Stimulated activated CD8-positive, alpha-beta memory T cell treated with anti-CD3 and anti-CD28 coated beads, Interleukin-15, amount 100 ng/mL, for 1 hour (primary cell): Measurements from ENCODE around the gene AMBRA1.

Experiments
- DNase-seq: peaks from one replicate; pipeline ENCODE4 v3.0.0-alpha.2; 2020; ENCODE audit warnings: low read depth

Gene AMBRA1

DNA sequence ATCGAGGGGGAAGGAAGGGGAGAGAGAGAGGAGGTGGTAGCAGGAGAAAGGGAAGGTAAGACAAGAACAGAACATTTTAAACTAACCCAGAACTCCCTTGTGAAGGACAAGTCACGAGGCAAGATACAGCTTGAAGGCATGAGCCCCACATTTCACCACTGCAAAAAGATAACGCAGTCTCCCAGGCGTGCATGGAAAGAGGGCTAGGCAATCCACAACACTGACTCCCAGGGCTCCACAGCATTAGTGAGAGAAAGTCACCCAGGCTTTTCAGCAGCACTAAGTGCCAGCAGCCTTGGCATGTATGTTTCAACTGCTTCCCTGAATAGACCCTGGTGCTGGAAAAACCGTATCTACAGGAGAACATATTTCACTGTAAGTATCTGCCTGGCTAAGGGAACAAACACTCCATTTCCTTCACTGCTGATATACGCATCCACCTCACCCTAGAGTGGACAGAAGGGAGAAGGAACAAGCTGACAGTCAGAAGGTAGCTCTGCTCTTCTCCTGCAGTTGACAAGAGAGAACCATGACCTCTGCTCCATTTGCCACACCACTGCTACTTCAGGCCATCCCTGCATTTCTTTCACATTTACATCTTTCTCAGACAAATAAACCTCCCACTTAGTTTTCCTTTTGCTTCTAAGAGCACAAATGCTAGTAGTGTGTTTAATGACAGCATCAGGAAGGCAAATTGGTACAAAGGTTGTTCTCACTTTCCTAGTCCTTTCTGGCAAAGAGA is 87.9 kb downstream of the AMBRA1 start:
- DNase-seq = no peak

DNA sequence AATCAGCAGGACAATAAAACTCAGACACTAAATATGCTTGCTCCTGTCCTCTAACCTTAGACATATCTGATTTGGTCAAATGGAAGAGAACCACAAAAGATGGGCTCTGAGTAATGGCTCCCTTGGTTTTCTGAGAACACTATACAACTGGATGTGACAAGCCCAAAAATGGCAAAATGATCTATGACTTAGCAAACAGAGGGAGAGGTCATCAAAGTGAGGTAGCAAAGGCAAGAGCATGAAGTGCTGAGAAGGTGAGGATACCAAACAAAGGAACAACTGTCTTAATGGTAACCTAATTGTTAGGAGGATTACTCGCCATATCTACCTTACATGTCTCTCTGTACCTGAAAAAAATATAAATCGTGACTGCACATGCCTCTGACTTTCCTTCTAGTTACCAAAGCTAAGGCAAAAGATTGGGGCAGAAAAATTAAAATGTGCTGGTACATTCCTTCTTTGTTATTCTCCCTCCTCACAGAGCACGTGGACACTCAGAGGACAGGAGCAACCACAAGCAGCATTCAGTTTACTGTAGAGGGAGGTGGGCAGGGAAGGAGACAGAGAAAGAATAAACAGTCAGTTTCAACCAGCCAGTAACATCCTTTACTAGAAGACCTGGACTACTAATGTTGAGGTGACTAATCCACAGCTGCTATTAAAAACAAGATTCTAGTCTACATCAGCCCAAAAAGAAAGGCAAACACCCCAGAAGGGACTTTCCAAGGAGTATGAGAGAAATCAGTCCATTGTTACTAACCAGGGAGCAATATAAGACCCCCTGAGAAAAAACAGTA is 88.8 kb downstream of the AMBRA1 start:
- DNase-seq = no peak

DNA sequence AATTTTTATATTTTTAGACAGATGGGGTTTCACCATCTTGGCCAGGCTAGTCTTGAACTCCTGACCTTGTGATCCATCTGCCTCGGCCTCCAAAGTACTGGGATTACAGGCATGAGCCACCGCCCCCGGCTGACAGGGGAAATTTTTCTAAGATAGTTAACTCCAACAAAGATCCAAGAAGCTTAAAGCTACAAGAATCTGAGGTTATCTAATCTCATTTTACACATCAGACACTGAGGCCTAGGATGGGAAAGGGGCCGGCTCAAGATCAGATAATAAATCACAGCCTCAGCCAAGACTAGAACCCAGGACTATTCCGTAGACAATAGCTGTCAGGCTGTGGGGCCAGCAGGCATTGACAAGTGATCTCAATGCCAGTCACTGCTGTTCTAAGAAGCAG is 94.0 kb downstream of the AMBRA1 start:
- DNase-seq = no peak

DNA sequence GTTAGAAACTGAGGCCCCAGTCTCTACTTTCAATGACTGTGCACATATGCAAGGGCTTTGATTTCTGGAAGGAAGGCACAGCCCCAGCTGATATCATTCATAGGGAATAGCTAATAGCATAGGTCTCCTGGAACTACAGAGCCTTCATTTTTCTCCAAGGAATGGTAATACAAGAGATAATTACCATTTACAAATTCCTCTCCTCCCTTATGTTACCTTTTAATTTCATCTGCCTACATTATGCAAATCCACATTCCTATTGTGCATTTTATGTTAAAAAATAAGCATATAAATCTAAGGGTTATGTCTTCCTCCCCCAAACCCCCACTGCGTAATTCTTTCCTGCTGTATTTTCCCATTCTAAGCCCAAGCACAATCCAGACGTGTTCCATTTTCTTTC is 94.9 kb downstream of the AMBRA1 start:
- no peak for DNase-seq

DNA sequence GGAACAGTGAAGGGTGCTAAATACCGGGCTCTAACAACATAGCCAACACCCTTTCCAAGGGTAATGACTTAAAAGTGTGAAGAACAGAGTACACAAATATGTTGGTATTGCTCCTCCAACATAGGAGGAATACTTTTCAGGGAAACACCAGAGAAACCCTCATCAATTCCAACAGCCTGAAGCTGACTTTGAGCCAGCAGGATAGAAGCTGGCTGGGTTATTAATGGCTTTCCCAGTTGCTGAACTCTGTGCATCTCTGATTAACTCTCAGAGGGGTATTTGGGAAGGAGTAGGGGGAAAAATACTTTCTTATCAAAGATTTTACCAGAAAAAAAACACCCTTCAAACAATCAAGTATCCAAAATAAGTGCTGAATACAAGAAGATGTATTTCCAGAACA is 95.6 kb downstream of the AMBRA1 start:
- no peak for DNase-seq

DNA sequence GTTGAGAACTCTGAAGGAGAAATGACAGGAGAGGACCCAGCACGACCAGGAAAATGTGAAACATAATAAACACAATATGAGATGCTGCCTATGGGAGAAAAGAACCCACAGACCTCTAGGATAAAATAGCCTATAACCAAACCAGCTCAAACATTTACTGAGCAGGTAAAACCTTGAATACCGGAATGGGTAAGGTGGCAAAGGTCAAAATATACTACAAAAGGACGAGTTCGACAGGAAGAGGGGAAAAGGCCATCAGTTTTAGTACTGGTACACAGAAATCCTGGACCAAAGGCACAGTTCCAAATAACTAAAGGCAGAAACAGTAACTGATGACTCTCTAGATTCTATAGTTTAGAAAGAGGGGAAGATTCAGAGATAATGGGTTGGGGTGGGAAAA is 96.3 kb downstream of the AMBRA1 start:
- DNase-seq = no peak

DNA sequence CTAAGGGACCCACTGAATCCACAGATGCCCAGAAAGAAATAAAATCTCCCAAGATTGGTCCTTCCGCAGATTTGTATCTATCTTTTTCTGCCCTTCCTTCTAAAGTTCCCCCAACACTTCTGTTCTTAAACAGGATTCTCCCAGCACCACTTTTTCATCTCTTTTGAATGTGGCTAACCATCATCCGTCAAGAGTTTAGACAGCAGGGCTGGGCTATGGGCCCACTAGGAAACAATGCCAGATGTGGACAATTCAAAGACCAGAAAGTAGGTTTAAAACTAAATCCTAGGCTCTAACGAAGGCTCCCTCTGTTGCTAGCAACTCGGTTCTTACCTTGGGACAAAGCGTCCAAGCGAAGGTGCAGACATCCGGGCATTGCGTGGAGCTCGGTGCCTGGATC is 100.0 kb downstream of the AMBRA1 start:
- DNase-seq = no peak

DNA sequence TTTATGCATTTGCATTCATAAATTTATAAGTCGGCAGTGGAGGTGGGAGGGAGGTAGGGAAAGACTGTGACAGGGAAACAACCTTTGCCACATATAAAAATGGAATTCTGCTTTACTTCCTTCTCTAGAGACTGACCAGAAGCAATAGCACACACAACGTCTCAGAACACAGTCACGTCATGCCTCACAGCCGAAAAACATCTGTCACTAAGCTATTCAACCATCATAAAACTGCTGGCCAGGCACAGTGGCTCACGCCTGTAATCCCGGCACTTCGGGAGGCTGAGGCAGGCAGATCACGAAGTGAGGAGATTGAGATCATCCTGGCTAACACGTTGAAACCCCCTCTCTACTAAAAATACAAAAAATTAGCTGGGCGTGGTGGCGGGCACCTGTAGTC is 101.3 kb downstream of the AMBRA1 start:
- no peak for DNase-seq

DNA sequence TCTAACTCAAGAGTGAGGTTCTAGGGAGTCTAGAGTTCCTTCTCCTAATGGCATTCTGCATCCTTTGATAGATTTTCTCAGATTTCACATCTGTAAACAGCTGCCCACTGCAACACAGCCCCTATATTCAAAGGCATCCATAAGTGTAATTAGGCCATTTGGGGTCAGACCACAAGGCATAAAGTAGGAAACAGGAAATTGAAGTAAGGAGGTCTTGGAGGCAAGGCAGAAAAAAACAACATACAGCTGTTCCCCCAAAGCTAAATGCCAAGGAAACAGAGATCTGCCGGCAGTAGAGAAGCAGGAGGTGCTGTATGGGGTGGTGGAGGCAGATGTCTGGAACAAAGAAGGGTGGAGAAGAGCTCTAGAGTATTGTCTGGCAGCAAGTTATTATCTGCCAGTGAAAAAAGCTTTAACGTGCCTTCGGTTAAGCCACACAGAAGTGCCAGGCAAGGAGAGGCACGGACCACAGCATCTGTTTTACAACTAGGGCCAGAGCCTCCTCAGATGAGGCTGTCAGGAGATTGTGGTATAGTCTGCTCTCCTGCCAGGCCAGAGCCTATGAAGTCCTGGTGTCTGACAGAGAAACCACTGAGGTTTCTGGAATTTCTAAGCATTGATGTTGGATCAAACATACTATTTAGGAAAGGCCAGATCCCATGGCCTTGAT is 102.0 kb downstream of the AMBRA1 start:
- no peak for DNase-seq

DNA sequence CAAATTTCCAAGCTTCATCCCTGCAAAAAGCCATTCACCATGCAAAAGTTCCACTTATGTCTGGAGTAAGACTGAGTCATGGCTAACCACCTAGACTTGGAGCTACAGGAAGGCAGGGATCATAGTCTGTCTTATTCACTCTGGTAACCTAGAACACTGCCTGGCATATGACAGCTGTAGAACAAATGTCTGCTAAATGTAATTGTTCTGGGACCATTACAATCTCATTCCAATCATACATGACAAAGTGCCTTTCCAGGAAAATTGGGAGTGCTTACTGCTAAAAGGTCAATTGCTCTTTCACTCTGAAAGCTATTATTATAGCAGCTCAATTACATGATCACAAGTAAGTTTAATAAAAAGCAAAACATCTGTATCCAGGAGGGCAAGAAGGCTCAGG is 103.2 kb downstream of the AMBRA1 start:
- no peak for DNase-seq

DNA sequence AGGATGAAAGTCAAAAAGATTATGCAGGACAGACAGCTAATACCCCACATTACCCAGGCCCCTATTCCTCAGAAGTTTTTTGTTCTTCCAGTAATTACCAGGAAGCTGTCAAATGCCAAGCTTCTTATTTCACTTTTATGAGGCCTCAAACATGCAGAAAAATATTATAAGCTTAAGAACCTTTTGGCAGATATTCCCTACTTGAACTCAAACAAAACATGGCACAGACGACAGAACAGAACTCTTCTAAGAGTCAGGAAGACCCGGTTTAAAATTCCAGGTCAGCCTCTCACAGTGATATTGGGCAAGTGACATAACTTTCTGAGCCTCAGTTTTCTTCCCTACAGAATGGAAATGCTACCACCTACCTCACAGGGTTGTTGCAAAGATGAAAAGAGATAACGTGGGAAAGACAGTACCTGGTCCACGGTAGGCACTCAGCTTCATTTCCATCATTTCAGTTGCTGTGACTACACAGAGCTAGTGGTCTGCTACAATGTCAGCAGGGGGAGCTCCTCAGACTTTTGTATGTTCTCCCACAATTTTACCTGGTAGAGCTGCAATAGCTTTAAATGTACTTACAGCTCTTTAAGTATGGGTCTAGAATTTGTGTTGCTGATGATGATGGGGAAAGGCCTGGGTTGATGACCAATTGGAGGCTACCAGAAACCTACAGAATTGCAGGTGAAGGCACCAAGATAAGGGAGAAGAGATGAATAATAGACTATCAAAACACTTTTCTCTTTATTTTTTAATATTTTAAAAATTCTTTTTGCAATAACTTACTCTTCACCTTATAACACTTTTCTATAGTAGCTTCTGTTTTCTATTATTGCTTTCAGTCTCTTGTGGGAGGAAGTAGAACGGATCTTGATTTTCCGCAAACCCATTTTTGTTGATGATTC is 103.9 kb downstream of the AMBRA1 start:
- DNase-seq = no peak

DNA sequence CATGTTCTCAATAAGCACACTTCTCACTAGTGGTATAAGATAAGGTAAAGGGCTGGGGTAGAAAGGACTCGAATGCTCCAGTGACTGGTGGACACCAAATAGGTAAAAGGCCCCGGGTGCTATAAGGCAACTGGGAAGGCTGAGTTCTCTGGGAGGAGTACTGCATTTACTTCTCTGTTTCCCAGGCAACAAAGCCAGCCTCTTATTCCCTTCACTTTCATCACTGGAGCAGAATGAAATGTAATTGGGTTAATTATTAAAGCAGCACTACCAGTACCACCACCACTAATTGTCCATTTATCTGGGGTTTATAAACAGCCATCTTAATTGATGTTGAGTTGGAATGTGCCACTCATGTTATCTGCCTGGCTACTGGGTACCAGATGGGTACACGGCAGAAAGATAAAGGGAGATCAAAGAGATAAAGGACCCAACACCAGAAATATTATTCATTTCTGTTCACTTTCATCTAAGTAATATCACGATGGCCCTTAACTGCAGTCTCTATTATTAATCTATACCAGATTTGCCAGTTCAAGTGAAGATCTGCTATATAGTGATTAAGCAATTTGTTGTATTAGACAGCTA is 107.9 kb downstream of the AMBRA1 start:
- no peak for DNase-seq

DNA sequence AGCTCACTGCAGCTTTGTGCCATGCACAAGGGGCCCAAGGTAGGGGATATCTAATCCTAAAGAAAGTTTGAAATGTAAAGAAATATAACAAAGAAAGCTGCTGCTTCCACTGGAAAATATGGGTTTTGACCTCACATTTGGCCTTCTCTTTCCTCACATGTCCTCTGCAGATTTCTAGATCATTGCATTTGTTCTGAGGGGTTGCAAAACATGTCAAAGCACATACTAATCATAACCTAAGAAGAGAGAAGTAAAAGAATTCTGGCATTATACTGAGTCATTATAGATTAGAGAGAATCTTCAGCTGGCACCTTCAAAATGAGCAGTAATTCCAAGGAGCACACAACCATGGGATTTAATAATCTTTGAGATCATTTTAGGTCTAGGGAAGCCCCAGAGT is 109.7 kb downstream of the AMBRA1 start:
- DNase-seq = no peak

DNA sequence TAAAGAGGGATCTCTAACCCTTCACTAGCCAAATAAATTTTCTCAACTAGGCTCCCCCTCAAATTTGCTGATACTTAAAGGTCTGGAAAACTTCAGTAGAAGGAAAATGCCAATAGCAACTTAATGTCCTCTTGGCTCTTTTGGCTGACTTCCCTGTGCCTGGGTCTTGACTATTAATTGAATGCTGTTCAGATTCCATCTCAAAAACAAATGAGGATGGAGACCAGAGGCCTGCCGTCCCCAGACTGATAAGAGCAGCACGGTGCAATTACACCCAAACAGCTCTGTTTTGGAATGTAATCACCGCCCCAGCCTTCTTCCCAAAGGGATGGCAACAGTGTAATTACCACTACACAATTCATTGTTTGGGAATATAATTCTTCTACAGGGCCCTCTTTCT is 112.9 kb downstream of the AMBRA1 start:
- DNase-seq = no peak

DNA sequence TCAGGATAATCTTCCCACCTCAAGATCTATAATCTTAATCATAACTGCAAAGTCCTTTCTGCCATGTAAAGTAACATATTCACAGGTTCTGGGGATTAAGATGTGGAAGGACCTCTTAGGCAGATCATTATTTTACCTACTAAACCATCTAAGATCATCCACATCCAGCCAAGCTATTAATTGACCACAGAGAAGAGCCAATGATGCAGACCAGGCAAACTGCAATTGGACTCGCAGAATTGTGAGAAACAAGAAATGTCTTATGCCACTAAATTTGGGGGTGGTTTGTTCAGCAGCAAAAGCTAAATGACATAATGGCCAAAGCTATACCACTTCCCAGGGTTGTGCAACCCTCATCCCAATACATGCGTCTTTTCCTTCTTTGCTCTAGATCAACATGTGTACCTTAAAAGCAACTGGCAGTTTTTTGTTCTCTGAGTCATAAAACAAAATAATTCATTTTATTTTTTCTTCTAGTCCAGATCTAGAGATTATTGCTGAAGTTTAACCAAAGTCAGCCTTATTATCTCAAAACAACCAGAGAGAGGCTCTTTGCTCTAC is 113.6 kb downstream of the AMBRA1 start:
- no peak for DNase-seq

DNA sequence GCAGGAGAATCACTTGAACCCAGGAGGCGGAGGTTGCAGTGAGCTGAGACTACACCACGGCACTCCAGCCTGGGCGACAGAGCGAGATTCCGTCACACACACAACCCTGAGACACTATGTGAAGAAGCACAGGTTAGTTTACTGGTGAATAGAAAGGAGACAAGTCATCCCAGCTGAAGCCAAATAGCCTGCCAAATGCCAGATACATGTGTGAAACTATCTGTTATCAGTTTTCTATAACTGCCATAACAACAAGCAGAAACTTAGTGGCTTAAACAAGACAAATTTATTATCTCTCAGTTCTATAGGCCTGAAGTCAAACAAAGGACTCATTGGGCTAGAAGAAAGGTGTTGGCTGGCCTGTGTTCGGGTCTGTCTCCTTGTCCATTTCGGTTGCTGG is 114.2 kb downstream of the AMBRA1 start:
- no peak for DNase-seq

DNA sequence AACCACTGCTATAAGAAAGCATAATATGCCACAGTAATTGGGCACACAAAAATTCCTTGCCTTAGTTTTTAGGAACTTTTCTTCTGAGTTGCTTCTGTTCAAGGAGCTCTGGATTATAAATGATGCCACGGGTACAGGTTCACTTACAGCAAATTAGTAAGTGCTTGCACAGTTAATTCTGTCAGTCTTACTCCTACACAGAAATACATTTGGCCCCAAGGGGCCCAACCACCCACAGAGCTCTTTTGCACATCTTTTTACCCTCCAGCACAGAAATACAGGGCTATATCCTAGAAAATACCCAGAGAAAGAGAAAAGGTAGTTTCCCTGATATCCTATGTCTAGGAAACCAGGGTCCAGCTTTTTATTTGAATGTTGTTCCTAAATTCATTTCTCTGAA is 115.6 kb downstream of the AMBRA1 start:
- DNase-seq = no peak

DNA sequence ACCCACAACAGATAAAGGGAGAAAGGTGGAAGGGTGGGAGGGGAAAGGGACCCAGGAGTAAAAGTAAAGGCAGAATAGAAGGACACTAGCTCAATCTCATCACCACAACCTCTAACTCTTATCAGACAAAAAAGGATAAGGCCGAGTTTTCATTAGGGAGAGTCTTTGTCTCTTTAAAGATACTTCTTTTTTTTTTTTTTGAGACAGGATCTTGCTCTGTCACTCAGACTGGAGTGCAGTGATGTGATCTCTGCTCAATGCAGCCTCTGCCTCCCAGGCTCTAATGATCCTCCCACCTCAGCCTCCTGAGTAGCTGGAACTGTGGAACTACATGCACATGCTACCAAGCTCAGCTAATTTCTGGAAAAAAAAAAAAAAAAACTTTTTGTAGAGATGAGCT is 116.7 kb downstream of the AMBRA1 start:
- no peak for DNase-seq

DNA sequence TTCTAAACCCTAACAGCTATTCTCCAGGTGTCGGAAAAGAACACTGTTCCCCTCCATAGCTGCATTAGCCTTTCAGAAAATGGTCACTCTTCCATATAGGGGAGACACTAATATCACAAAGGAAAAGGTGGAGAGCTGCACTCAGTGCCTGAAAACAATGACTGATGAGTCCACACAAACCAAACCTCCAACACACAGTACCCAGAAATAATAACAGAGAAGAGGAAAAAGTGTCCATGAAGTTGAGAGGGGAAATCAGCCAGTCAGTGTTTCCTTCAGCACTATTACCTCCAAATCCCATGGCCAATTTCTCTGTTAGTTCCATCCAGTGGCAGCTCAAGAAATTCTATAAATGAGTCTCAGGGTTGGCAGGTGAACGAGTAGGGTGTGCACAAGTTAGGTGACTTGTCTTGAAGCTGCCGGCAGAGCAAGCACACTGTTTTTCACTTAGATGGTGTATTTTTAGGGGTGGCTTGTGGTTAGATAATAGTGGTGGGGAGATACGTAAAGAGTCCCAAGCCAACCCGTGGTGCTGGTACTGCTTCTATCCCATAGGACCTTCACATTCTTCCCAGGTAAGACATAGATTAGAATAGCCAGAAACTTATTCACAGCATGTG is 117.8 kb downstream of the AMBRA1 start:
- no peak for DNase-seq

DNA sequence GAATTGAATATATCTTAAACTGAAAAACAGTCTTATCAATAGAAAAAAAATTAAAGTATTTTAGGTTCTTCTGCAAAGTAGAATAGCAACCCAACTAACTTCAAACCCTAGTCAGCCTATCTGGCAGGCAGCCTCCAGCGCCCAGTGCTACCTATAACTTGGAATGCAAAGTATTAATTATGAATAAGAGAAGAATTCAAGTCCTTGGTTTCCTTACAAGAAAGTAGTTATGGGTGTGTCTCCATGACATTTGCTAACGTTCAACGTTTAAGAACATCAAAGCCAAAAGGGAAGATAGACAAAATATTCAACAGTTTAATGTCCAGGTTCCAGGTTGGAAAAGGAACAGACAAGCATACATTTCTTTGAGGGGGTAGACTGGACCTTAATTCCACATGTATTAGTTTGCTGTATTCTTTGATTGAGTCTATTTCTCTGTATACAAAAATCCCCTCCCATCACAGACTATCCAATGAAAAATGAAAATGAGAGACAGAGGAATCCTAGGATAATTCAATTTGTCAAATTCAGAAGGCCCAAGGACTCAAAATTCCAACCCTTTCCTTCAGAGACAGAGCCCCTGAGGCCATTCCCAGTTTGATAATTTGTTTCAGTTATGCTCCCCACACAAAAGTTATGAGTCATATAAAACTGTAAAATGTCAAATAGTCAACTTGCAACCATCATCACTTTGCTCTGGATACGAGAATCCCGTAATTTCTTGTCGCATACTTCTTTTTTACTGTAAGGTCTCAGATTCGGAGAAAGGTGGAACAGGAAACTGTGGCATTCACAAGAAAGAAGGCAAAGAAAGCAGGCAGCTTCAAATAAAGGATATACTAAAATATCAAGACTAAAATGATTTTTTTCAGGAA is 118.5 kb downstream of the AMBRA1 start:
- no peak for DNase-seq
